Prostate gland (tissue), 2 donors: Measurements from ENCODE around the gene STEAP2. TPM values are rescaled to one million over a fixed set of nuclear protein-coding genes. Genes with fewer than 3 reads are reported as not detected.

Source experiments
- DNase-seq: peaks from one replicate; pipeline ENCODE4 v3.0.0-alpha.2; 2019; ENCODE audit warnings: low spot score
- H3K27ac ChIP-seq, 2 donors: fragments of 200-600 bp; sonication (generic); 2 replicates each; pipeline ENCODE4 v1.5.1; 2017 to 2019
- H3K27me3 ChIP-seq: fragments of 200-600 bp; sonication (generic); replicated peaks from 2 replicates; pipeline ENCODE4 v1.5.1; 2019; ENCODE audit not compliant: insufficient read depth
- H3K36me3 ChIP-seq, 2 donors: fragments of 200-600 bp; sonication (generic); 1 replicate in 1 of 2; 2 replicates in 1 of 2; pipeline versions ENCODE4 v1.5.1 to v1.8.1; 2017 to 2019
- H3K4me1 ChIP-seq: fragments of 200-600 bp; sonication (generic); replicated peaks from 2 replicates; pipeline ENCODE4 v1.5.1; 2019
- H3K4me3 ChIP-seq, 2 donors: fragments of 200-600 bp; sonication (generic); 2 replicates each; pipeline ENCODE4 v1.5.1; 2017 to 2019
- H3K9me3 ChIP-seq: fragments of 200-600 bp; sonication (generic); 2 replicates; pipeline ENCODE4 v1.5.1; 2017
- CTCF ChIP-seq, 4 experiments: fragments of 200-600 bp in 2 of 4; fragments of 450-650 bp in 2 of 4; sonication (generic) in 2 of 4; IDR thresholded peaks; 1 replicate in 3 of 4; 2 replicates in 1 of 4; pipeline ENCODE4 v1.5.1; 2016 to 2019; ENCODE audit warnings: antibody characterized with exemption in 4 of 4, mild to moderate bottlenecking in 2 of 4, moderate library complexity in 2 of 4
- POLR2A ChIP-seq: fragments of 450-650 bp; IDR thresholded peaks from one replicate; pipeline ENCODE4 v1.6.1; 2016; ENCODE audit warnings: antibody characterized with exemption, mild to moderate bottlenecking
- POLR2AphosphoS5 ChIP-seq: sonication (generic); formaldehyde crosslinking; IDR thresholded peaks from one replicate; pipeline ENCODE4 v1.6.1; 2017; ENCODE audit warnings: antibody characterized with exemption
- WGBS: methylation state at CpG from one replicate; pipeline ENCODE4 v1.1.5; 2018; 5-methylcytosine and 5-hydroxymethylcytosine counted together
- intact Hi-C: fragments of 100-400 bp; cut with DNase I; formaldehyde crosslinking; loops from one replicate; pipeline ENCODE4 v1.14.2; 2022
- total RNA-seq, 2 donors: library from RNA; depleted of rRNA; stranded (reverse); fragments of >200 nt; gene quantifications; one replicate each; pipeline ENCODE4 v1.1.0, GENCODE V29; 2016

Gene STEAP2
- total RNA-seq, 2 donors from 2014 or later, result 167 to 555 TPM

- no peak for TF ChIP-seq POLR2A
- no peak for TF ChIP-seq POLR2AphosphoS5
- TF ChIP-seq CTCF (IDR thresholded peaks at IDR 0.05), result no peak
- intact Hi-C loops, result no loop called here
- DNase-seq, result no peak
- Histone ChIP-seq H3K36me3 (no peaks in the 10 kb centered on the region), H3K4me1 (no peaks in the 10 kb centered on the region), H3K9me3 (no peaks in the 10 kb centered on the region), H3K4me3 (no peak overlapping the region), H3K27me3 (no peaks in the 10 kb centered on the region), H3K27ac (peak overlapping the region in 1 of 2 donors; percentile 39)
- 83% methylated on average over 3 of the region's 3 CpGs for WGBS
Observed at GRCh38 chr7:90242369-90243168, 31.0 kb downstream of the STEAP2 start.

- Histone ChIP-seq H3K9me3 (no peaks in the 10 kb centered on the region), H3K27me3 (no peaks in the 10 kb centered on the region), H3K27ac (peak overlapping the region in 1 of 2 donors; percentile 93), H3K36me3 (no peaks in the 10 kb centered on the region), H3K4me3 (no peak overlapping the region), H3K4me1 (no peaks in the 10 kb centered on the region)
- 12% methylated on average over 1 of the region's 1 CpG for WGBS
- no peak for DNase-seq
- intact Hi-C loops, result no loop called here
- no peak for TF ChIP-seq POLR2A
- no peak for TF ChIP-seq CTCF (IDR thresholded peaks at IDR 0.05)
- no peak for TF ChIP-seq POLR2AphosphoS5
Observed at GRCh38 chr7:90243556-90243955, 32.0 kb downstream of the STEAP2 start.

- Histone ChIP-seq H3K27me3 (no peaks in the 10 kb centered on the region), H3K4me3 (peak overlapping the region; percentile 77 to 95), H3K27ac (peak overlapping the region; percentile 39 to 93), H3K9me3 (no peaks in the 10 kb centered on the region), H3K4me1 (no peaks in the 10 kb centered on the region), H3K36me3 (no peaks in the 10 kb centered on the region)
- no peak for DNase-seq
- intact Hi-C loops, result no loop called here
- WGBS, result 10% methylated on average over 6 of the region's 6 CpGs
- TF ChIP-seq CTCF (IDR thresholded peaks at IDR 0.05), result no peak
- no peak for TF ChIP-seq POLR2A
- no peak for TF ChIP-seq POLR2AphosphoS5
Observed at GRCh38 chr7:90244565-90244908, 33.0 kb downstream of the STEAP2 start.

GRCh38 chr7:90244909-90245851 is 33.6 kb downstream of the STEAP2 start, which contains the start of gene CFAP69:
TSS of gene CFAP69 (plus strand) at chr7:90245174. CDS start at chr7:90245425, 251 bp downstream.
- Histone ChIP-seq H3K4me1 (no peaks in the 10 kb centered on the region), H3K36me3 (no peaks in the 10 kb centered on the region), H3K27me3 (no peaks in the 10 kb centered on the region), H3K4me3 (peak within 1 kb of the TSS; percentile 77 to 95), H3K9me3 (no peaks in the 10 kb centered on the region), H3K27ac (peak within 1 kb of the TSS; percentile 85 to 93)
- under 1% methylated on average over 49 of the region's 59 CpGs for WGBS
- intact Hi-C loops, result loop anchor here (5.0 kb wide), 1 partner anchor 33 kb away; the partner anchor contains the start of gene STEAP2
- DNase-seq, result peak; percentile 90
- TF ChIP-seq CTCF (IDR thresholded peaks at IDR 0.05) (peak in 2 of 4 experiments; percentile 62 to 75), POLR2A (peak; percentile 23), POLR2AphosphoS5 (peak; percentile 92)
